DND-41 (cell line): ENCODE data around the gene POT1.
"Not testable (repeated sequence)": the region's sequence is repeated elsewhere in the genome, so short reads cannot be mapped to it uniquely, and the experiment has no call there.

ENCODE experiments used
- ATAC-seq: fragments of 200-7000 bp; cut with Tn5 transposase; 3 replicates; pipeline ENCODE4 v1.9.1; 2021; ENCODE audit warnings: low read depth; ENCODE audit not compliant: insufficient read depth
- DNase-seq: peaks from one replicate; pipeline ENCODE4 v3.0.0-alpha.2; 2020
- H2AFZ ChIP-seq: 2 replicates; pipeline ENCODE4 v1.6.0; 2012; ENCODE audit warnings: low read depth, low read length
- H3K27ac ChIP-seq: 2 replicates; pipeline ENCODE4 v1.5.1; 2012; ENCODE audit warnings: low read length, inconsistent platforms
- H3K27me3 ChIP-seq: fragments of 200-600 bp; sonication (generic); 2 replicates; pipeline ENCODE4 v1.6.0; 2012; ENCODE audit warnings: low read length, mild to moderate bottlenecking, inconsistent platforms; ENCODE audit not compliant: insufficient read depth, poor library complexity
- H3K36me3 ChIP-seq: 2 replicates; pipeline ENCODE4 v1.5.1; 2012; ENCODE audit warnings: low read length, inconsistent platforms; ENCODE audit not compliant: insufficient read depth
- H3K4me1 ChIP-seq: 2 replicates; pipeline ENCODE4 v1.5.1; 2012; ENCODE audit warnings: mild to moderate bottlenecking, low read length; ENCODE audit not compliant: insufficient read depth
- H3K4me2 ChIP-seq: 2 replicates; pipeline ENCODE4 v1.6.0; 2012; ENCODE audit warnings: mild to moderate bottlenecking, moderate library complexity, low read length, inconsistent platforms; ENCODE audit not compliant: insufficient read depth
- H3K4me3 ChIP-seq, 2 experiments: fragments of 200-600 bp in 1 of 2; shearing (Covaris generic) in 1 of 2; 2 replicates each; pipeline ENCODE4 v1.5.1; 2012 to 2016; ENCODE audit warnings: inconsistent platforms in 2 of 2, low read length in 2 of 2, mild to moderate bottlenecking in 2 of 2, low read depth in 1 of 2, moderate library complexity in 1 of 2
- H3K79me2 ChIP-seq: 2 replicates; pipeline ENCODE4 v1.6.0; 2012; ENCODE audit warnings: low read length, inconsistent platforms; ENCODE audit not compliant: insufficient read depth
- H3K9ac ChIP-seq: 2 replicates; pipeline ENCODE4 v1.6.0; 2012; ENCODE audit warnings: low read depth, mild to moderate bottlenecking, inconsistent platforms, low read length, moderate library complexity
- H3K9me3 ChIP-seq: 2 replicates; pipeline ENCODE4 v1.5.1; 2012; ENCODE audit warnings: low read length, moderate library complexity, mild to moderate bottlenecking, inconsistent platforms; ENCODE audit not compliant: insufficient read depth, severe bottlenecking
- H4K20me1 ChIP-seq: 2 replicates; pipeline ENCODE4 v1.6.0; 2012; ENCODE audit warnings: low read length; ENCODE audit not compliant: insufficient read depth
- CTCF ChIP-seq: IDR thresholded peaks from 2 replicates; pipeline ENCODE4 v1.5.1; 2012; ENCODE audit warnings: borderline replicate concordance, low read length, moderate library complexity, mild to moderate bottlenecking; ENCODE audit not compliant: poor library complexity, severe bottlenecking; ENCODE audit errors: extremely low read depth
- EZH2 ChIP-seq: IDR thresholded peaks from 3 replicates; pipeline ENCODE4 v1.6.1; 2012; ENCODE audit warnings: borderline replicate concordance, low read depth, mild to moderate bottlenecking, moderate library complexity, low read length, inconsistent platforms; ENCODE audit not compliant: severe bottlenecking

The POT1 gene

GRCh38 chr7:124929467-124930172, at the start of gene POT1:
POT1 (minus strand) TSS chr7:124929825; CDS start chr7:124897173, 32,652 bp downstream.
- Histone ChIP-seq H2AFZ (peak within 1 kb of the TSS; percentile 80), H3K36me3 (peaks cover 10% of the 10 kb centered on the region; the same call in 1 of the 2 replicates), H3K9ac (peak within 1 kb of the TSS; percentile 60), H3K4me3 (peak within 1 kb of the TSS; percentile 36 to 69; a peak in 3 of 4 replicates), H3K9me3 (no peaks in the 10 kb centered on the region), H3K4me1 (peaks cover 47% of the 10 kb centered on the region), H3K79me2 (peaks cover 48% of the 10 kb centered on the region), H4K20me1 (no peaks in the 10 kb centered on the region), H3K27me3 (no peaks in the 10 kb centered on the region), H3K27ac (peak within 1 kb of the TSS; percentile 73), H3K4me2 (peak within 1 kb of the TSS; percentile 82)
- DNase-seq (peak; percentile 98), ATAC-seq (peak; percentile 98)
- TF ChIP-seq EZH2: no peak
- TF ChIP-seq CTCF: no peak

- not testable (repeated sequence) for H3K36me3 ChIP-seq, ATAC-seq, H3K27ac ChIP-seq, H3K4me3 ChIP-seq, H3K9me3 ChIP-seq, H3K4me2 ChIP-seq, H3K4me1 ChIP-seq, H3K79me2 ChIP-seq, H2AFZ ChIP-seq, DNase-seq, H3K9ac ChIP-seq, H3K27me3 ChIP-seq, H4K20me1 ChIP-seq
Measured at GRCh38 chr7:124975131-124975530, 45.5 kb upstream of the POT1 start.

GRCh38 chr7:124965553-124965952, 35.9 kb upstream of the POT1 start:
- ATAC-seq (no peak), DNase-seq (no peak)
- Histone ChIP-seq H3K4me3 (no peak overlapping the region), H3K79me2 (no peaks in the 10 kb centered on the region), H4K20me1 (no peaks in the 10 kb centered on the region), H2AFZ (no peak overlapping the region), H3K36me3 (no peaks in the 10 kb centered on the region), H3K4me2 (no peak overlapping the region), H3K9me3 (no peaks in the 10 kb centered on the region), H3K27ac (no peak overlapping the region), H3K27me3 (no peaks in the 10 kb centered on the region), H3K4me1 (no peaks in the 10 kb centered on the region), H3K9ac (no peak overlapping the region)
- no peak for TF ChIP-seq EZH2
- no peak for TF ChIP-seq CTCF

- TF ChIP-seq CTCF (no peak), EZH2 (no peak)
- DNase-seq: no peak
- Histone ChIP-seq H3K4me2 (no peak overlapping the region), H3K9me3 (no peaks in the 10 kb centered on the region), H3K4me3 (no peak overlapping the region), H3K27ac (no peak overlapping the region), H3K36me3 (no peaks in the 10 kb centered on the region), H3K79me2 (no peaks in the 10 kb centered on the region), H4K20me1 (no peaks in the 10 kb centered on the region), H3K27me3 (no peaks in the 10 kb centered on the region), H3K4me1 (no peaks in the 10 kb centered on the region), H3K9ac (no peak overlapping the region), H2AFZ (no peak overlapping the region)
- no peak for ATAC-seq
Measured at GRCh38 chr7:124959676-124960075, 30.1 kb upstream of the POT1 start.

- not testable (repeated sequence) for H3K4me3 ChIP-seq, H3K27ac ChIP-seq, H3K9ac ChIP-seq, DNase-seq, H3K36me3 ChIP-seq, H3K27me3 ChIP-seq, H3K9me3 ChIP-seq, H3K4me1 ChIP-seq, H3K79me2 ChIP-seq, H2AFZ ChIP-seq, H3K4me2 ChIP-seq, H4K20me1 ChIP-seq, ATAC-seq
Measured at GRCh38 chr7:124957952-124958351, 28.3 kb upstream of the POT1 start.
